HL-60 (cell line): Measurements from ENCODE around the gene R3HCC1L.

Experiments used
- DNase-seq, 2 experiments: peaks; one replicate each; pipeline ENCODE4 v3.0.0-alpha.2; 2010 to 2020; ENCODE audit warnings: low read depth in 1 of 2, low spot score in 1 of 2
- H3K27ac ChIP-seq: fragments of 250-450 bp; sonication (Bioruptor Pico); replicated peaks from 2 replicates; pipeline ENCODE4 v1.5.1; 2020; ENCODE audit warnings: mild to moderate bottlenecking, moderate library complexity
- H3K27me3 ChIP-seq: fragments of 250-450 bp; sonication (Bioruptor Pico); 2 replicates; pipeline ENCODE4 v1.5.1; 2021; ENCODE audit warnings: mild to moderate bottlenecking, moderate library complexity; ENCODE audit not compliant: insufficient read depth, poor library complexity, severe bottlenecking
- H3K4me3 ChIP-seq: replicated peaks from 2 replicates; pipeline ENCODE4 v1.5.1; 2011; ENCODE audit warnings: mild to moderate bottlenecking, control low read depth, low read length; ENCODE audit not compliant: insufficient read depth
- CTCF ChIP-seq: IDR thresholded peaks from one replicate; pipeline ENCODE4 v1.5.1; 2011; ENCODE audit warnings: low read length, control low read depth, inconsistent platforms; ENCODE audit not compliant: insufficient read depth
- GABPA ChIP-seq: IDR thresholded peaks from 2 replicates; pipeline ENCODE4 v1.6.1; 2012; ENCODE audit warnings: low read depth
- POLR2AphosphoS5 ChIP-seq: IDR thresholded peaks from 2 replicates; pipeline ENCODE4 v1.6.1; 2012; ENCODE audit warnings: low read depth
- SPI1 ChIP-seq: IDR thresholded peaks from 2 replicates; pipeline ENCODE4 v1.6.1; 2012; ENCODE audit warnings: low read depth, mild to moderate bottlenecking, borderline replicate concordance
- TF ChIP-seq, protein P1 (sequence below): IDR thresholded peaks from 2 replicates; pipeline ENCODE4 v1.6.1; 2012; ENCODE audit warnings: low read depth; ENCODE audit not compliant: insufficient replicate concordance

R3HCC1L gene

GRCh38 chr10:98256692-98257091 lies 122.2 kb downstream of the R3HCC1L start:
- TF ChIP-seq GABPA (no peak), SPI1 (no peak), POLR2AphosphoS5 (no peak), CTCF (no peak)
- Histone ChIP-seq H3K27ac (no peak overlapping the region), H3K27me3 (no peaks in the 10 kb centered on the region), H3K4me3 (no peak overlapping the region)
- no peak for DNase-seq

DNA sequence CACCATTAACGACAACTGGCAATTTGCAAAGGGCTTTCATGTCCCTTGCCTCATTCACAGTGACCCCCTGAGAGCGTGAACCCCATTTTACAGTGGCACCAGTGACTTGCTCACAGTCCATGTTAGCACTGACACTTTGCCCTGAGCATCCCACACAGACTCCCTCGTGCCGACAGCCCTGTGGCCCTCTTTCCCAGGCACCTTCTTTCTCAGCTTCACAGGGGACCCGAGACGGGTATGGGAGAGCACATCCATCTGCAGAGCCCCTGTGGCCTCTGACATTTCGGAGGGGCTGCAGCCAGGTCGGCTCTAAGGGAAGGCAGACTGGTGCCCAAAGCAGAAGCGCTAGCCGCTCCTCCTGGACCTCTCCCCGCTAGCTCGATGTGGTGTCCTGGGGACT lies 122.7 kb downstream of the R3HCC1L start:
- DNase-seq: no peak
- no peak overlapping the region for H3K4me3 ChIP-seq
- H3K27ac ChIP-seq: no peak overlapping the region
- no peaks in the 10 kb centered on the region for H3K27me3 ChIP-seq
- TF ChIP-seq POLR2AphosphoS5: no peak
- no peak for TF ChIP-seq CTCF
- TF ChIP-seq GABPA: no peak
- no peak for TF ChIP-seq SPI1
- TF ChIP-seq, protein P1, sequence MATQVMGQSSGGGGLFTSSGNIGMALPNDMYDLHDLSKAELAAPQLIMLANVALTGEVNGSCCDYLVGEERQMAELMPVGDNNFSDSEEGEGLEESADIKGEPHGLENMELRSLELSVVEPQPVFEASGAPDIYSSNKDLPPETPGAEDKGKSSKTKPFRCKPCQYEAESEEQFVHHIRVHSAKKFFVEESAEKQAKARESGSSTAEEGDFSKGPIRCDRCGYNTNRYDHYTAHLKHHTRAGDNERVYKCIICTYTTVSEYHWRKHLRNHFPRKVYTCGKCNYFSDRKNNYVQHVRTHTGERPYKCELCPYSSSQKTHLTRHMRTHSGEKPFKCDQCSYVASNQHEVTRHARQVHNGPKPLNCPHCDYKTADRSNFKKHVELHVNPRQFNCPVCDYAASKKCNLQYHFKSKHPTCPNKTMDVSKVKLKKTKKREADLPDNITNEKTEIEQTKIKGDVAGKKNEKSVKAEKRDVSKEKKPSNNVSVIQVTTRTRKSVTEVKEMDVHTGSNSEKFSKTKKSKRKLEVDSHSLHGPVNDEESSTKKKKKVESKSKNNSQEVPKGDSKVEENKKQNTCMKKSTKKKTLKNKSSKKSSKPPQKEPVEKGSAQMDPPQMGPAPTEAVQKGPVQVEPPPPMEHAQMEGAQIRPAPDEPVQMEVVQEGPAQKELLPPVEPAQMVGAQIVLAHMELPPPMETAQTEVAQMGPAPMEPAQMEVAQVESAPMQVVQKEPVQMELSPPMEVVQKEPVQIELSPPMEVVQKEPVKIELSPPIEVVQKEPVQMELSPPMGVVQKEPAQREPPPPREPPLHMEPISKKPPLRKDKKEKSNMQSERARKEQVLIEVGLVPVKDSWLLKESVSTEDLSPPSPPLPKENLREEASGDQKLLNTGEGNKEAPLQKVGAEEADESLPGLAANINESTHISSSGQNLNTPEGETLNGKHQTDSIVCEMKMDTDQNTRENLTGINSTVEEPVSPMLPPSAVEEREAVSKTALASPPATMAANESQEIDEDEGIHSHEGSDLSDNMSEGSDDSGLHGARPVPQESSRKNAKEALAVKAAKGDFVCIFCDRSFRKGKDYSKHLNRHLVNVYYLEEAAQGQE: no peak

DNA sequence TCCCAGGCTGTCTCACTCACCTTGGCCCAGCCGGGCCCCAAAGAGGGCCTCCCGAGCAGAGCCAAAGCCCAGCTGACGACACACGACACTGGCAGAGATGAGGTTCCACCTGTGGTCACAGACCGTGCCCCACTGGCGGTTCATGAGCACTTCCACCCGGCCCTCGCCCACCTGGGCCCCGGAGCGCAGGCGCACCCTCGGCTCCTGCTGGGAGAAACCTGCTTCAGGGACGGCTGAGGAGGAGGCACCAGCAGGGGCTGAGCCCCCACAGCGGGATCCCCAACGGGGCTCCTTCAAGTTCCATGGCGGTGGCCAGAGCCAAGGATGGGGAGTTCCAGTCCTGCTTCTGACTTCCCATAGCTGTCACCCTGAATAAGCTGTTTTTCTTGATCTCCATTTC lies 123.5 kb downstream of the R3HCC1L start:
- Histone ChIP-seq H3K4me3 (no peak overlapping the region), H3K27ac (no peak overlapping the region), H3K27me3 (no peaks in the 10 kb centered on the region)
- no peak for DNase-seq
- TF ChIP-seq GABPA: no peak
- TF ChIP-seq CTCF: no peak
- no peak for TF ChIP-seq POLR2AphosphoS5
- no peak for TF ChIP-seq SPI1
- TF ChIP-seq, protein P1: no peak
